Caco-2 (cell line): Measurements from ENCODE around the gene HRNR. TPM values are rescaled to one million over a fixed set of nuclear protein-coding genes. Genes with fewer than 3 reads are reported as not detected.
A peak's percentile ranks its signal among the peaks of the same experiment; 100 is the strongest.

ENCODE experiments used
- BruUV-seq: library from RNA; stranded (reverse); fragments of 400-500 nt; replicated peaks from 2 replicates; lab custom pipeline; 2021; lab: Mats Ljungman, UMichigan
- CTCF ChIA-PET: fragments of 300-600 bp; sonication (Branson Sonifier 250); formaldehyde crosslinking; loops from one replicate; lab custom pipeline; 2022; ENCODE audit warnings: antibody characterized with exemption; lab: Charles Lee
- POLR2A ChIA-PET: fragments of 300-600 bp; sonication (Branson Sonifier 250); formaldehyde crosslinking; loops from one replicate; lab custom pipeline; 2022; ENCODE audit warnings: antibody characterized with exemption; lab: Charles Lee
- DNase-seq, 2 experiments: peaks; one replicate each; pipeline versions ENCODE4 v3.0.0 to v3.0.0-alpha.2; 2020 to 2022
- H3K27me3 ChIP-seq: replicated peaks from 2 replicates; pipeline ENCODE4 v1.6.0; 2011; ENCODE audit warnings: low read length; ENCODE audit not compliant: control insufficient read depth, insufficient read depth
- H3K36me3 ChIP-seq: 2 replicates; pipeline ENCODE4 v1.5.1; 2011; ENCODE audit warnings: low read length; ENCODE audit not compliant: control insufficient read depth, insufficient read depth
- H3K4me1 ChIP-seq: fragments of 250-450 bp; sonication (Bioruptor Pico); 2 replicates; pipeline ENCODE4 v1.5.1; 2020; ENCODE audit warnings: mild to moderate bottlenecking
- H3K4me3 ChIP-seq: 2 replicates; pipeline ENCODE4 v1.5.1; 2011; ENCODE audit warnings: low read depth, mild to moderate bottlenecking, control low read depth, low read length
- H3K9me3 ChIP-seq: fragments of 250-450 bp; sonication (Bioruptor Pico); 2 replicates; pipeline ENCODE4 v1.5.1; 2020; ENCODE audit warnings: mild to moderate bottlenecking, moderate library complexity
- H3K27ac Mint-ChIP-seq: one replicate; pipeline ENCODE4 v1.8.0; 2022; ENCODE audit warnings: mixed read lengths; ENCODE audit not compliant: unreplicated experiment
- H3K27me3 Mint-ChIP-seq: one replicate; pipeline ENCODE4 v1.8.0; 2022; ENCODE audit warnings: mixed read lengths; ENCODE audit not compliant: insufficient read depth, unreplicated experiment
- H3K36me3 Mint-ChIP-seq: one replicate; pipeline ENCODE4 v1.8.0; 2022; ENCODE audit warnings: mild to moderate bottlenecking, mixed read lengths; ENCODE audit not compliant: insufficient read depth, unreplicated experiment
- H3K4me1 Mint-ChIP-seq: one replicate; pipeline ENCODE4 v1.8.0; 2022; ENCODE audit warnings: low read depth, mixed read lengths; ENCODE audit not compliant: unreplicated experiment
- H3K4me3 Mint-ChIP-seq: one replicate; pipeline ENCODE4 v1.8.0; 2022; ENCODE audit warnings: mild to moderate bottlenecking, moderate library complexity, mixed read lengths; ENCODE audit not compliant: unreplicated experiment
- H3K9me3 Mint-ChIP-seq: one replicate; pipeline ENCODE4 v1.8.0; 2022; ENCODE audit warnings: mixed read lengths; ENCODE audit not compliant: unreplicated experiment
- intact Hi-C: fragments of 100-400 bp; cut with micrococcal nuclease; formaldehyde crosslinking; loops from one replicate; pipeline ENCODE4 v1.10.0; 2022; ENCODE audit not compliant: unreplicated experiment
- total RNA-seq: library from RNA; stranded (reverse); gene quantifications from 2 replicates; pipeline ENCODE4 v1.2.3, GENCODE V29; 2022
- TF ChIP-seq, protein P1 (sequence below), 2 experiments: fragments of 200-600 bp in 1 of 2; IDR thresholded peaks; 1 replicate in 1 of 2; 2 replicates in 1 of 2; pipeline versions ENCODE4 v1.5.1 to v1.8.0; 2011 to 2022; ENCODE audit warnings: antibody characterized with exemption in 1 of 2, control low read depth in 1 of 2, inconsistent platforms in 1 of 2, low read depth in 1 of 2, low read length in 1 of 2, mild to moderate bottlenecking in 1 of 2, moderate library complexity in 1 of 2; ENCODE audit not compliant: insufficient read depth in 1 of 2, severe bottlenecking in 1 of 2, unreplicated experiment in 1 of 2

HRNR gene
- total RNA-seq, 1 experiment from 2014 or later = not detected

DNA sequence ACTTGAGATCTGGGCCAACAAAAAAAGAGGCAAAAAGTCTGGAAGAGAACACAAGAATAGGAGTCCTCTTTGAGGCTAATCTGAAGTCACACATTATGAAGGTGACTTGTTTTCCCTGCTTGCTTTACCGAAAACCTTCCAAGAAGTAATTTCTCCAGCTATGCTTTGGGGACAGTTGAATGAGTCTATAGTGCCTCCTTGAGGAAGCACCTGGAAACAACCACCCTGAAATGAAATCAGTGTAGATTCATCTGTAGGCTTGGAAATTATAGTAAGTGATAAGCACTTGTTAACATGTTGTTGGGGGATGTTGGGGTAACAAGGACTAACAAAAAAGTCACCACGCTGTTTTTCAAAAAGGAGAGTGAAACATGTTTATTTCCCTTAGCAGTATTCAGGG lies 41.6 kb downstream of the HRNR start:
- no peaks in the 10 kb centered on the region for H3K9me3 ChIP-seq
- no peak overlapping the region for H3K4me3 ChIP-seq
- H3K36me3 ChIP-seq = no peaks in the 10 kb centered on the region
- ChIA-PET POLR2A (no interaction called here), CTCF (interaction anchor here (0.7 to 1.6 kb wide), 4 partner anchors 15 to 129 kb away, joined by 3 to 14 read pairs (median 4); no protein-coding TSS in a partner anchor)
- Mint-ChIP-seq H3K9me3 (no peaks in the 10 kb centered on the region), H3K27me3 (no peaks in the 10 kb centered on the region), H3K4me3 (no peak overlapping the region), H3K4me1 (no peaks in the 10 kb centered on the region), H3K27ac (no peak overlapping the region), H3K36me3 (no peaks in the 10 kb centered on the region)
- H3K4me1 ChIP-seq = no peaks in the 10 kb centered on the region
- intact Hi-C loops = no loop called here
- peak in 1 of 2 experiments; percentile 14 for DNase-seq
- no peaks in the 10 kb centered on the region for H3K27me3 ChIP-seq
- TF ChIP-seq, protein P1, sequence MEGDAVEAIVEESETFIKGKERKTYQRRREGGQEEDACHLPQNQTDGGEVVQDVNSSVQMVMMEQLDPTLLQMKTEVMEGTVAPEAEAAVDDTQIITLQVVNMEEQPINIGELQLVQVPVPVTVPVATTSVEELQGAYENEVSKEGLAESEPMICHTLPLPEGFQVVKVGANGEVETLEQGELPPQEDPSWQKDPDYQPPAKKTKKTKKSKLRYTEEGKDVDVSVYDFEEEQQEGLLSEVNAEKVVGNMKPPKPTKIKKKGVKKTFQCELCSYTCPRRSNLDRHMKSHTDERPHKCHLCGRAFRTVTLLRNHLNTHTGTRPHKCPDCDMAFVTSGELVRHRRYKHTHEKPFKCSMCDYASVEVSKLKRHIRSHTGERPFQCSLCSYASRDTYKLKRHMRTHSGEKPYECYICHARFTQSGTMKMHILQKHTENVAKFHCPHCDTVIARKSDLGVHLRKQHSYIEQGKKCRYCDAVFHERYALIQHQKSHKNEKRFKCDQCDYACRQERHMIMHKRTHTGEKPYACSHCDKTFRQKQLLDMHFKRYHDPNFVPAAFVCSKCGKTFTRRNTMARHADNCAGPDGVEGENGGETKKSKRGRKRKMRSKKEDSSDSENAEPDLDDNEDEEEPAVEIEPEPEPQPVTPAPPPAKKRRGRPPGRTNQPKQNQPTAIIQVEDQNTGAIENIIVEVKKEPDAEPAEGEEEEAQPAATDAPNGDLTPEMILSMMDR (IDR thresholded peaks at IDR 0.05; ENCODE audit: insufficient read depth in 1 of 2, low read depth in 1 of 2, low read length in 1 of 2, severe bottlenecking in 1 of 2, unreplicated experiment in 1 of 2) = peak; percentile 34 to 38
- BruUV-seq = no TSS peak

DNA sequence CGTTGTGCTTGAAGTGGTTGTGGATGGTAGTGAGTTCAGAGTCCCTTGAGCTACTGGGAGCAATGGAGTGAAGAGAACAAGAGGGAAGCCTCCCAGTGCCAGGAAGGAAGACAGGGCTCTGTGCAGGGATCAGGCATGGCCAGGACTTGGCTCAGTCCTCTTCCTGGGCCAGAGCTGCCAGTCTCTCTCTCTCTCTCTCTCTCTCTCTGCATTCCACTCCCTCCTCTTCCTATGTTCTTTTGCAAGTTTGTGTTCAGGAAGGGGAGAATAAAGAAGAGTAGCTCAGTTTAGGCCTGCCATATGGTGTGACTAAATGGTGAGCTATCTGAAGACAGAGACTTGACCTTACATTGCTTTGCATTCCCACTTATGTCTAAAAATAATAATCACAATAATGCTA lies 44.4 kb downstream of the HRNR start:
- no peaks in the 10 kb centered on the region for H3K36me3 ChIP-seq
- Mint-ChIP-seq H3K4me3 (no peak overlapping the region), H3K27ac (no peak overlapping the region), H3K9me3 (no peaks in the 10 kb centered on the region), H3K27me3 (no peaks in the 10 kb centered on the region), H3K4me1 (no peaks in the 10 kb centered on the region), H3K36me3 (no peaks in the 10 kb centered on the region)
- intact Hi-C loops = no loop called here
- no peaks in the 10 kb centered on the region for H3K9me3 ChIP-seq
- no TSS peak for BruUV-seq
- H3K27me3 ChIP-seq = no peaks in the 10 kb centered on the region
- TF ChIP-seq, protein P1 (IDR thresholded peaks at IDR 0.05; ENCODE audit: insufficient read depth in 1 of 2, low read depth in 1 of 2, low read length in 1 of 2, severe bottlenecking in 1 of 2, unreplicated experiment in 1 of 2) = no peak
- no peak overlapping the region for H3K4me3 ChIP-seq
- POLR2A ChIA-PET = no interaction called here
- no peaks in the 10 kb centered on the region for H3K4me1 ChIP-seq
- DNase-seq = no peak
- CTCF ChIA-PET = no interaction called here

GRCh38 chr1:152170287-152170905 lies 53.6 kb downstream of the HRNR start:
- H3K9me3 Mint-ChIP-seq = peaks cover 11% of the 10 kb centered on the region
- no peaks in the 10 kb centered on the region for H3K36me3 Mint-ChIP-seq
- TF ChIP-seq, protein P1 (IDR thresholded peaks at IDR 0.05; ENCODE audit: insufficient read depth in 1 of 2, low read depth in 1 of 2, low read length in 1 of 2, severe bottlenecking in 1 of 2, unreplicated experiment in 1 of 2) = no peak
- Histone ChIP-seq H3K4me1 (peaks cover 12% of the 10 kb centered on the region), H3K27me3 (no peaks in the 10 kb centered on the region), H3K9me3 (no peaks in the 10 kb centered on the region), H3K4me3 (no peak overlapping the region), H3K36me3 (no peaks in the 10 kb centered on the region)
- POLR2A ChIA-PET = no interaction called here
- peaks cover 19% of the 10 kb centered on the region for H3K4me1 Mint-ChIP-seq
- no TSS peak for BruUV-seq
- no peak overlapping the region for H3K4me3 Mint-ChIP-seq
- H3K27me3 Mint-ChIP-seq = no peaks in the 10 kb centered on the region
- no peak for DNase-seq
- intact Hi-C loops = no loop called here
- CTCF ChIA-PET = no interaction called here
- H3K27ac Mint-ChIP-seq = no peak overlapping the region
